Raji (cell line): Measurements from ENCODE around the gene ACKR3.

ENCODE experiments used
- POLR2A ChIP-seq: IDR thresholded peaks from 2 replicates; pipeline ENCODE4 v1.6.1; 2011; ENCODE audit warnings: low read depth, low read length, control low read depth; ENCODE audit not compliant: insufficient read depth

ACKR3 gene

GRCh38 chr2:236573066-236573929 is 3.7 kb downstream of the ACKR3 start:
- TF ChIP-seq POLR2A = no peak

DNA sequence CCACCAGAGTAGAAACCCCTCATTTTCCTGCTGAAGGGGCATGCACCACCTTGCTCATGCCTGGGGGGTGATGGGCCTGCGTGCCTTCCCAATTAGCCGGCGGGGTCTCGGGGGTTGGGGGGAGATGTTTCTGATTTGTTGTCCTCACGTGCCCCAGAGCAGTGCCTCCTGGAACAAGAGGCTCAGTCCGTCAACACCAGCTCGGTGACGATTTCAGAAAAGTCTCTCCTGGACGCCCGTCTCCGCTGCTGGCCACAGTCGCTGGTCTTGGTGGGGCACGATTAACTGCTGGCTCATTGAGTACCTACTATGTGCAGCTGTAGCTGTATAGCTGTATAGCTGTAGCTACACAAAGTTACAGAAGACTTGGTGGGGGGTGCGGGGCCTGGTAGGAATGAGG is 4.4 kb downstream of the ACKR3 start:
- no peak for TF ChIP-seq POLR2A

GRCh38 chr2:236574424-236575145 is 5.0 kb downstream of the ACKR3 start:
- TF ChIP-seq POLR2A = no peak

DNA sequence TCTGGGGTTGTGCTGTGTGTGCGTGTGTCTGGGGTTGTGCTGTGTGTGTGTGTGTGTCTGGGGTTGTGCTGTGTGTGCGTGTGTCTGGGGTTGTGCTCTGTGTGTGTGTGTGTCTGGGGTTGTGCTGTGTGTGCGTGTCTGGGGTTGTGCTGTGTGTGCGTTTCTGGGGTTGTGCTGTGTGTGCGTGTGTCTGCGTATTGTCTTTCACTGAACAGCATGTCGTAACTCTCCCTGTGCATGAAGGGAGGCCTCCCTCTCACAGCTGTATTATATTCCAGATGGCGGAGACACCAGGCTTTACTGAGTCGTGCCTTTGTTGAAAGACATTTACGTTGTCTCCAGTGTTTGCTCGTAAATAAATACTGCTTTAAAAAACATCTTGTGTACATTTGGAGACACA is 5.9 kb downstream of the ACKR3 start:
- no peak for TF ChIP-seq POLR2A

- no peak for TF ChIP-seq POLR2A
These were observed 6.5 kb downstream of the ACKR3 start for GRCh38 chr2:236576087-236576486.

DNA sequence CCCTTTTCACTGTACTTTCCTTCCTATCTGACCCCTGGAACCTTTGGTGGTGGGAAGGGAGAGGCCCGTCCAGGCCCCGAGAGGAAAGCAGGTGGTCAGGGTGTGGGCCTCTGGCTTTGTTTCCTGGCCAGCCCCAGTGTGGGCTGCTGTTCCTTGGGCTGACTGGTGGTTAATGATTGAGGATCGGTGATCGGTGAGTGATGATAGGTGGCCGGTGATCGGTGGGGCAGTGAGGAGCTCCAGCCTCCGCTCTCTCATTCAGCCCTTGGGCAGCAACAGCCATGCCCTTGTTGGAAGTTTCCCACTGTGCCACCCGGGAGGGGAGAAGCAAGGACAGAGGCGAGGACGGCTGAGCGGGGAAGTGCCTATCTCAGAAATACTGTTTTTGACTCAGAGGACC is 7.3 kb downstream of the ACKR3 start:
- TF ChIP-seq POLR2A = no peak

DNA sequence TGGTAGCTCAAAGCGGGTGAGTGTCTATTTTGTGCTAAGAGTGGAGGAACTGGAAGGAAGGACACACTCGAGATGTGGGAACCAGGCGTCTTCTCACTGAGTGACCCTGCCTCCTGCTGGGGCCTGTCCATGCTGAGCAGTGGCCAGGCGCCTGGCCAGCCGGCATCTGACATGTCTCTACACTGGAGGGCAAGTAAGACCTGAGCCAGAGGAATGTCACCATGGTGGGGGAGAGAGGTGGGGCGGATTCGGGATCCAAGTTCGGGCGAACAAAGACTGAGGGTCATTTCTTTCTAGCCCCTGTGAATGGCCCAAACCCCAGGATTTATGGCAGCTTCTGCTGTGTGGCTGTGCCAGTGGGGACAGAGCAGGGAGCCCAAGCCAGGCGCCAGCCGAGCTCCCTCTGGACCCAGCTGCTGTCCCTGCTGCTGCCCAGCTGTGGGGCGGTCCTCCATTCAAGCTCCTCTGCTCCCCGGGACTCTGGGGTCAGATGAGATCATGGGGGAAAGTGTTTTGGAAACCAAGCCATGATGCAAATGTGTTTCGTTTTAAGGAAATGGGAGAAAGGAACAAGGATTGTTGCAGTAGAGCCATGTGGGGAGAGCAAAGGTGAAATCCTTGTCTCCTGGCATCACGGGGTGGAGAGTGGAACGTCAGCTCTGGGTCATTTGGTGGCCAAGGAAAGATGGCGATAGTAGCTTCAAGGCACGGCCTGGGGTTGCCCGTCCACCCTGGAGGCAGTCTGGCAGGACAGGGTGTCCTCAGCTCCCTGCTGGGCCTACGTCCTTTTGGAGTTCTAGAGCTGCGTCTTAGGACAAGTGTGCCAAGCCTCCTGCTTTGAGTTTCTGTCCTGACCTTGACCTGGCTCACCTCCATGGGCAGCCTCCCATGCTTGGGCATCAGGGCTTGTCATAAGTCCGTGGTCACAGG is 8.1 kb downstream of the ACKR3 start:
- no peak for TF ChIP-seq POLR2A

DNA sequence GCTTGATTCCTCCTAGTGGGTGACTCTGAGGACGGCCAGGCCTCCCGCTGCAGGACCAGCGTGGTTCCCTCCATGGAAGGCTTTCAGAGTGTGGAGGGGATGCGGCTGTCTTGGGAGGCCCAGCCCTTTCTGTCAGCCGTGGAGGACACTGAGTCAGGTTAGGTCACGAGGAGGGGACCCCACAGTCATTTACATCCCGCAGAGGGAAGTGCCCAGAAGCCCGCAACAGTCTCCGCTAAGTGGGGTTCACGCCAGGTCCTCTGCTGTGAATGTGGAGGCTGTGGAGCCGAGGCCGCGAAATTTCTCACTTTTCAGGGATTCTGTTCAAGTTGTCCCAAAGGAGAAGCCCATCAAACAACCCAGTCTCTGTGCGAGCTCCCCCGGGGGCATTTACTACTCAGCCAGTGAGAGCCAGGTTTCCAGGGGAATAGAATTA is 8.8 kb downstream of the ACKR3 start:
- TF ChIP-seq POLR2A = no peak

- TF ChIP-seq POLR2A = no peak
These were observed 9.6 kb downstream of the ACKR3 start for GRCh38 chr2:236579048-236579745.

DNA sequence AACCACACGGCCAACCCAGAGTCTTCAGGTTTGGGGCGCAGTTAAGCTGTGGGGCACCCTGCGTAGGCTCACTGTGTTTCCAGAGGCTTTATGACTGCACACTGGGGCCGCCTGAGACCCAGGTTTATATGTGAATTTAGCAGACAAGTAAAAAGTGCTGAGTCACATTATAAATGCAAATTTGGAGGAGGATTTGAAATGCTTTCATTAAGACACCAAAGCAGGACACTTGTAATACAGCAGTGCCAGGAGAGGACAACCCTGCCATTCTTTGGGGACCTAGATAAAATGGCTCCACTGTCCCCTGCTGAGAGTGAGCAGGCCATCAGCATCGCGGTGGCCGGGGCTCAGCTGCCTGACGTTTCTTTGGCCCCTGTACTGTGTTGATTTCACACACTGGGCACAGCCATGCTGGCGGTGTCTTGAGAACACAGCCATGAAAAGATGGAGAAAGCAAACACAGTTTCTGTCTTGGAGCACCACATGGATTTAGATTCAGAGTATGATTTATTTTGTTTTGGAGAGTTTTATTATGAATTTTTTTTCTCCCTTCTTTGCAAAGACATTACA is 10.2 kb downstream of the ACKR3 start:
- TF ChIP-seq POLR2A = no peak

DNA sequence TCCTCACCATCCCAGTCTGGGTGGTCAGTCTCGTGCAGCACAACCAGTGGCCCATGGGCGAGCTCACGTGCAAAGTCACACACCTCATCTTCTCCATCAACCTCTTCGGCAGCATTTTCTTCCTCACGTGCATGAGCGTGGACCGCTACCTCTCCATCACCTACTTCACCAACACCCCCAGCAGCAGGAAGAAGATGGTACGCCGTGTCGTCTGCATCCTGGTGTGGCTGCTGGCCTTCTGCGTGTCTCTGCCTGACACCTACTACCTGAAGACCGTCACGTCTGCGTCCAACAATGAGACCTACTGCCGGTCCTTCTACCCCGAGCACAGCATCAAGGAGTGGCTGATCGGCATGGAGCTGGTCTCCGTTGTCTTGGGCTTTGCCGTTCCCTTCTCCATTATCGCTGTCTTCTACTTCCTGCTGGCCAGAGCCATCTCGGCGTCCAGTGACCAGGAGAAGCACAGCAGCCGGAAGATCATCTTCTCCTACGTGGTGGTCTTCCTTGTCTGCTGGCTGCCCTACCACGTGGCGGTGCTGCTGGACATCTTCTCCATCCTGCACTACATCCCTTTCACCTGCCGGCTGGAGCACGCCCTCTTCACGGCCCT is 11.2 kb downstream of the ACKR3 start:
- no peak for TF ChIP-seq POLR2A

DNA sequence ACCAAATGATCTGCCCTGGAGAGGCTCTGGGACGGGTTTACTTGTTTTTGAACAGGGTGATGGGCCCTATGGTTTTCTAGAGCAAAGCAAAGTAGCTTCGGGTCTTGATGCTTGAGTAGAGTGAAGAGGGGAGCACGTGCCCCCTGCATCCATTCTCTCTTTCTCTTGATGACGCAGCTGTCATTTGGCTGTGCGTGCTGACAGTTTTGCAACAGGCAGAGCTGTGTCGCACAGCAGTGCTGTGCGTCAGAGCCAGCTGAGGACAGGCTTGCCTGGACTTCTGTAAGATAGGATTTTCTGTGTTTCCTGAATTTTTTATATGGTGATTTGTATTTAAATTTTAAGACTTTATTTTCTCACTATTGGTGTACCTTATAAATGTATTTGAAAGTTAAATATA is 11.9 kb downstream of the ACKR3 start:
- TF ChIP-seq POLR2A = no peak

DNA sequence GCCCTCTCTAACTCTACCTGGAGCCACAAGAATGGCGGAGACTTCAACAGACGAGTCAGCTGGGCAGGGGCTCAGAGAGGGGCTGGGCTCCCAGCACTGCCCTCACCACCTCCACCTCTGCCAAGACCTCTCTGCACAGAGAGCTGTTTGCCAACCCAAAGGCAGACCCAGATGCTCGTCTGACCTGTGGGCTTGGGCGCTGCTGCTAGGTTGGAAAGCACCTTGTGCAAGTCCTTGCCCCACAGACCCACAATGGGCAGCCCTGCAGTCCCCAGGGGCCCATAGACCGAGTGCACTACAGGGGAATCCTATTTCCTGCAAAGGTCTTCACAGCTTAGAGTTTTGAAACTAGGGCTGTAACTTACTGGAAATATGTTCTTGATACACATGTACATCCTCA is 13.3 kb downstream of the ACKR3 start:
- TF ChIP-seq POLR2A = no peak
